Measurements from ENCODE around the gene PCBD2. TPM values are rescaled to one million over a fixed set of nuclear protein-coding genes. Genes with fewer than 3 reads are reported as not detected.
"Not testable (repeated sequence)": the region's sequence is repeated elsewhere in the genome, so short reads cannot be mapped to it uniquely, and the experiment has no call there.

PCBD2 gene
- total and polyA plus RNA-seq, 2 experiments from 2014 or later: 8.7 to 16.0 TPM

- not testable (repeated sequence) for H3K4me3 ChIP-seq; H3K36me3 Mint-ChIP-seq (ENCODE audit: low read depth); H3K27me3 ChIP-seq (ENCODE audit: insufficient read depth); H3K9me3 Mint-ChIP-seq; H3K27ac Mint-ChIP-seq; H3K36me3 ChIP-seq (ENCODE audit: insufficient read depth); H3K27me3 Mint-ChIP-seq (ENCODE audit: insufficient read depth, low read depth, poor library complexity); H2AFZ ChIP-seq; H3K27ac ChIP-seq (ENCODE audit: low read depth); H3K79me2 ChIP-seq (replicated peaks; ENCODE audit: insufficient read depth); H3K9me2 ChIP-seq (ENCODE audit: insufficient read depth); H3K4me3 Mint-ChIP-seq; H3F3A ChIP-seq (replicated peaks; ENCODE audit: low read depth); H4K20me1 ChIP-seq (replicated peaks; ENCODE audit: insufficient read depth)
- H3K4me1 Mint-ChIP-seq: peaks cover 20% of the 10 kb centered on the region
- peak overlapping the region; percentile 13; the same call in 1 of the 2 replicates for H3K4me2 ChIP-seq
- H3K4me1 ChIP-seq (ENCODE audit: insufficient read depth): peaks cover 11% of the 10 kb centered on the region
- DNase-seq (ENCODE audit: low spot score) (peak; percentile 35), ATAC-seq (peak; percentile 66)
- TF ChIP-seq ZNF462 (CRISPR knock-in tag; IDR thresholded peaks at IDR 0.05): 0 out of 2 replicates have a peak, but pooled peaks have one; percentile 2
- peak; percentile 24; the same call in 1 of the 2 replicates for TF ChIP-seq NANOG (IDR thresholded peaks at IDR 0.05; ENCODE audit: borderline replicate concordance)
These were observed 85.3 kb downstream of the PCBD2 start for GRCh38 chr5:134990183-134990582.

- no peaks in the 10 kb centered on the region for H3K9me2 ChIP-seq (ENCODE audit: insufficient read depth)
- H3K27ac ChIP-seq (ENCODE audit: low read depth): no peak overlapping the region
- H3K79me2 ChIP-seq (replicated peaks; ENCODE audit: insufficient read depth): no peaks in the 10 kb centered on the region
- Mint-ChIP-seq H3K9me3 (peaks cover 7% of the 10 kb centered on the region; the same call in 2 of the 3 replicates), H3K27me3 (ENCODE audit: insufficient read depth, low read depth, poor library complexity) (peaks cover under 1% of the 10 kb centered on the region), H3K27ac (no peak overlapping the region), H3K4me1 (peaks cover 20% of the 10 kb centered on the region), H3K4me3 (no peak overlapping the region), H3K36me3 (ENCODE audit: low read depth) (0 out of 3 replicates have a peak, but pooled peaks cover 4% of the 10 kb centered on the region)
- no peak overlapping the region for H3K4me2 ChIP-seq
- H4K20me1 ChIP-seq (replicated peaks; ENCODE audit: insufficient read depth): no peaks in the 10 kb centered on the region
- H3K27me3 ChIP-seq (ENCODE audit: insufficient read depth): no peaks in the 10 kb centered on the region
- no peak overlapping the region for H2AFZ ChIP-seq
- TF ChIP-seq EZH2 (IDR thresholded peaks at IDR 0.05; ENCODE audit: low read depth, unreplicated experiment) (no peak), STAT1 (IDR thresholded peaks at IDR 0.05; ENCODE audit: unreplicated experiment) (no peak)
- no peak for DNase-seq (ENCODE audit: low spot score)
- no peaks in the 10 kb centered on the region for H3F3A ChIP-seq (replicated peaks; ENCODE audit: low read depth)
- no peak for ATAC-seq
- H3K4me1 ChIP-seq (ENCODE audit: insufficient read depth): peaks cover 15% of the 10 kb centered on the region
- no peaks in the 10 kb centered on the region for H3K36me3 ChIP-seq (ENCODE audit: insufficient read depth)
- H3K4me3 ChIP-seq: no peak overlapping the region
These were observed 87.2 kb downstream of the PCBD2 start for GRCh38 chr5:134992148-134992547.

Measured in GM23338 (cell line).